Neural crest cell (in vitro differentiated cells): Measurements from ENCODE around the gene TAF1C. TPM values are rescaled to one million over a fixed set of nuclear protein-coding genes. Genes with fewer than 3 reads are reported as not detected.

Experiments used
- DNase-seq: peaks from one replicate; pipeline ENCODE4 v3.0.0; 2021; ENCODE audit warnings: low read depth, mixed read lengths, low spot score
- H3K27ac Mint-ChIP-seq: one replicate; pipeline ENCODE4 v1.8.0; 2021; ENCODE audit warnings: mild to moderate bottlenecking, mixed read lengths; ENCODE audit not compliant: unreplicated experiment
- H3K27me3 Mint-ChIP-seq: 2 replicates; pipeline ENCODE4 v1.8.0; 2021; ENCODE audit warnings: low read depth, mild to moderate bottlenecking, mixed read lengths
- H3K36me3 Mint-ChIP-seq: 2 replicates; pipeline ENCODE4 v1.8.0; 2021; ENCODE audit warnings: low read depth, mild to moderate bottlenecking, mixed read lengths
- H3K4me1 Mint-ChIP-seq: 2 replicates; pipeline ENCODE4 v1.8.0; 2021; ENCODE audit warnings: mixed read lengths
- H3K4me3 Mint-ChIP-seq: one replicate; pipeline ENCODE4 v1.8.0; 2021; ENCODE audit warnings: mild to moderate bottlenecking, mixed read lengths
- H3K9me3 Mint-ChIP-seq: 2 replicates; pipeline ENCODE4 v1.8.0; 2021; ENCODE audit warnings: mixed read lengths
- CTCF ChIP-seq: fragments of 200-600 bp; sonication (generic); conservative IDR thresholded peaks from 2 replicates; pipeline ENCODE4 v1.5.0; 2021; ENCODE audit warnings: antibody characterized with exemption, mild to moderate bottlenecking
- total RNA-seq: library from RNA; stranded (reverse); gene quantifications from 2 replicates; pipeline ENCODE4 v1.2.1, GENCODE V29; 2021

TAF1C gene
- total RNA-seq, 1 donor from 2014 or later, result 86.4 TPM

GRCh38 chr16:84229471-84229870 lies 42.6 kb upstream of the TAF1C start:
- no peak for TF ChIP-seq CTCF
- Mint-ChIP-seq H3K27ac (peak overlapping the region; percentile 8), H3K36me3 (no peaks in the 10 kb centered on the region), H3K9me3 (no peaks in the 10 kb centered on the region), H3K4me3 (no peak overlapping the region), H3K27me3 (no peaks in the 10 kb centered on the region), H3K4me1 (peaks cover 21% of the 10 kb centered on the region)
- DNase-seq, result no peak

DNA sequence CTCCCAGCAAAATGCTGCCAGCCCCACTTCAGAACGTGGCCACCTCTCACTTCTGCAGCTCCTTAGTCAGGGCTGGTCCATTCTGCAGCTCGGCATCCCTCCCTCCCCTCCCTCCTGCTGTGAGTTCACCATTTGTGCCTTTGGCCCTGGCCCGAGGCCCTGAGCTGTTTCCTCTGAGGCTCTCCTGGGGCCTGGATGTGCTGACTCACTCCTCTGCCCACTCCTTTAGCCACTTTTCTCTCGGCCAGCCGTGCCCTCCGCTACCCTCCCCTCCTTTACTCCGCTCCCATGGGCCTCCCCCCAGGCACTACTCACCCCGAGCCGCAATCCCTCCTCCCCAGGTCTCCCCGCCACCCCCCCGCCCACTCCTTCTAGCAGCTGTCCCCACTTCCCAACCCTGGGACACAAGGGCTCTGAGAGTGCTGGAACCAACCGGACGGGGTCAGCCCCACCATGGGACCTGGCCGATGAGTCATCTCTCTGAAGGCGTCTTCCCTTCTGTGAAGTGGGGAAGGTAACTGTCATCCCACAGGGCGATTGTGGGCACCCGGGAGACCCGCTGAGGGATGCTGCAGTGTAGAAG lies 41.5 kb upstream of the TAF1C start:
- H3K4me1 Mint-ChIP-seq, result peaks cover 16% of the 10 kb centered on the region
- no peak overlapping the region for H3K27ac Mint-ChIP-seq
- TF ChIP-seq CTCF, result no peak
- H3K27me3 Mint-ChIP-seq, result no peaks in the 10 kb centered on the region
- H3K9me3 Mint-ChIP-seq, result no peaks in the 10 kb centered on the region
- H3K4me3 Mint-ChIP-seq, result no peak overlapping the region
- H3K36me3 Mint-ChIP-seq, result no peaks in the 10 kb centered on the region
- DNase-seq, result no peak

DNA sequence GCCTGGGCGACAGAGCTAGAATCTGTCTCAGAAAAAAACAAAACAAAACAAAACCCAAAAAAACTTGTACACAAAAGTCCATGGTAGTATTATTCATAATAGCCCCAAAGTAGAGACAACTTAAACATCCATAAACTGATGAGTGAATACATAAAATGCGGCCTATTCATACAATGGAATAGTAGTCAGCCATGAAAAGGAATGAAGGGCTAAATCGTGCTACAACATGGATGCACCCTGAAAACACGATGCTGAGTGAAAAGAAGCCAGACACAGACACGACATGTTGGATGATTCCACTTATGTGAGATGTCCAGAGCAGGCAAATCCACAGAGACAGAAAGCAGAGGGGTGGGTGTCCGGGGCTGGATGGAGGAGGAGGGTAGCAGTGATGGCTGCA lies 40.7 kb upstream of the TAF1C start:
- no peak for DNase-seq
- H3K27me3 Mint-ChIP-seq, result no peaks in the 10 kb centered on the region
- peaks cover 15% of the 10 kb centered on the region for H3K4me1 Mint-ChIP-seq
- H3K36me3 Mint-ChIP-seq, result no peaks in the 10 kb centered on the region
- H3K4me3 Mint-ChIP-seq, result no peak overlapping the region
- no peak overlapping the region for H3K27ac Mint-ChIP-seq
- H3K9me3 Mint-ChIP-seq, result no peaks in the 10 kb centered on the region
- no peak for TF ChIP-seq CTCF

GRCh38 chr16:84226026-84226425 lies 39.2 kb upstream of the TAF1C start:
- no peaks in the 10 kb centered on the region for H3K9me3 Mint-ChIP-seq
- H3K36me3 Mint-ChIP-seq, result no peaks in the 10 kb centered on the region
- peaks cover 15% of the 10 kb centered on the region for H3K4me1 Mint-ChIP-seq
- TF ChIP-seq CTCF, result no peak
- no peak overlapping the region for H3K4me3 Mint-ChIP-seq
- no peak for DNase-seq
- no peaks in the 10 kb centered on the region for H3K27me3 Mint-ChIP-seq
- H3K27ac Mint-ChIP-seq, result no peak overlapping the region

GRCh38 chr16:84225571-84225970 lies 38.7 kb upstream of the TAF1C start:
- H3K27ac Mint-ChIP-seq, result no peak overlapping the region
- TF ChIP-seq CTCF, result no peak
- H3K27me3 Mint-ChIP-seq, result no peaks in the 10 kb centered on the region

More at GRCh38 chr16:84225571-84225970, 38.7 kb upstream of the TAF1C start:
- no peaks in the 10 kb centered on the region for H3K9me3 Mint-ChIP-seq
- H3K4me3 Mint-ChIP-seq, result no peak overlapping the region
- peaks cover 15% of the 10 kb centered on the region for H3K4me1 Mint-ChIP-seq
- DNase-seq, result no peak
- no peaks in the 10 kb centered on the region for H3K36me3 Mint-ChIP-seq
